Islet precursor cell (in vitro differentiated cells): Measurements from ENCODE around the gene KRTAP13-1.
A peak's percentile ranks its signal among the peaks of the same experiment; 100 is the strongest.

ENCODE experiments used
- DNase-seq: peaks from one replicate; pipeline ENCODE4 v3.0.0-alpha.2; 2018

KRTAP13-1 gene, protein sequence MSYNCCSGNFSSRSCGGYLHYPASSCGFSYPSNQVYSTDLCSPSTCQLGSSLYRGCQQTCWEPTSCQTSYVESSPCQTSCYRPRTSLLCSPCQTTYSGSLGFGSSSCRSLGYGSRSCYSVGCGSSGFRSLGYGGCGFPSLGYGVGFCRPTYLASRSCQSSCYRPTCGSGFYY

DNA sequence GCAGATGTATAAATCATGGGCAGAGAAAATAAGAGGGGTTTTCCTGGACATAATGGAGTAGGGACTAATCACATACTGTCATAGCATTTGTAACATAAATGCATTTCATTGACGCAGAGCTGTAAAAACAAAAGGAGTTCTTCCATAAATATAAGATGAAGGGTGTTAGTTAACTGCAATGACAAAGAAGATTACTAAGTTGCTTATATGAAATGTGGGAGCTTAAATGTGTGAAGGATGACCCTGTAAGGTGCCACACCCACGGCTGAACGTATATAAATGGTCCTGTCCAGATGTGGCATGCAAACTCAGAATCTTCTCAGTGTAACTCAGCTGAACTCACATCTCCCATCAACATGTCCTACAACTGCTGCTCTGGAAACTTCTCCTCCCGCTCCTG is at the start of gene KRTAP13-1:
KRTAP13-1 (plus strand) TSS at position 301 of the 400 bp plus-strand sequence; CDS start at position 357, 56 bp downstream.
- DNase-seq, result no peak

DNA sequence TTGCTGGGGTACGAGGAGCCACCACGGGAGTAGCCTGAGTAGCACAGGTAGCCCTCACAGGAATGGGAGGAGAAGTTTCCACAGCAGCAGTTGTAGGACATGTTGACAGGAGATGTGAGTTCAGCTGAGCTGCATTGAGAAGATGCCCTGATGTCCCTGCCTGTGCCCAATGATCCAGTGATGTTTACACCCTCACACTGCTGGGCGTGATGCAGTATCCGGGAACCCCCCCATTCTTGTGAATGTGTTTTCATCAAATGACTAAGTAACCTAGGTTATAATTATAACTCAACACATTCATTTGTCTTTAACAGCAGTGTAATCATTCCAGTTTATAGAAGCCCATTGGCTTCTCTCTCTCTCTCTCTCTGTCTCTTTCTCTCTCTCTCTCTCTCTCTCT is 47.3 kb upstream of the KRTAP13-1 start, which contains the start of gene KRTAP23-1:
KRTAP23-1 (minus strand) TSS at position 101 of the 400 bp plus-strand sequence; CDS start at position 101, 0 bp downstream.
- DNase-seq, result no peak

DNA sequence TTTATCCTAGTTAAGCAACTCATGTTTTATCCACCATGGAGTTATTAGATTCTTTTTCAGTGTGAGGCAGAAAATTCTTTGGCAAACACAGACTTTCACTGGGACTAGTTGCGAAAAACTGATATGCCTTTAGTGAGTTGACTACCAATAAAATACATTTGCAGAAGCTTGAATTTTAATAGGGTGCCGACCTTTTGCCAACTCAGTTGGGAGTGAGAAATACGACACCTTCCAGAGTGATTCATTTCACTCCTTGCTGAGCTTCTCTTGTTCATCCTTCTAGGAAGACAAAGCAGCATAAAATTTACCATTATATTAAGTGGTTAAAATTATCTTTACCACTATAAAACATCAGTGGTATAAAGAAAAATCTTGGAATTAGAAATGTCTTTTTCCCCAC is 46.3 kb upstream of the KRTAP13-1 start:
- no peak for DNase-seq

DNA sequence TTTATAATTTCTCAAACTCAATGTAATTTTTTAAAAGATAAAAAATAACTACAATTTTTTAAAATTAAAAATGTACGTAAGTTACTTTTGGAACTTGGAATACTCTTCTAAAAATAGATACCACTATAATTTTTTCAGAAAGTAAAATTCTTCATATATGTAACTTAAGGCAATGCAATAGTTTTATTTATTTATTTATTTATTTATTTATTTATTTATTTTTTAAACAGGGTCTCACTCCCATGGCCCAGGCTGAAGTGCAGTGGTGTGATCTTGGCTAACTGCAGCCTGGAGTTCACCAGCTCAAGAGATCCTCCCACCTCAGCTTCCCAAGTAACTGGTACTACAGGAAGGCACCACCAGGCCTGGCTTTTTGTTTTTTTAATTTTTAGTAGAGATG is 44.3 kb upstream of the KRTAP13-1 start:
- DNase-seq, result no peak

DNA sequence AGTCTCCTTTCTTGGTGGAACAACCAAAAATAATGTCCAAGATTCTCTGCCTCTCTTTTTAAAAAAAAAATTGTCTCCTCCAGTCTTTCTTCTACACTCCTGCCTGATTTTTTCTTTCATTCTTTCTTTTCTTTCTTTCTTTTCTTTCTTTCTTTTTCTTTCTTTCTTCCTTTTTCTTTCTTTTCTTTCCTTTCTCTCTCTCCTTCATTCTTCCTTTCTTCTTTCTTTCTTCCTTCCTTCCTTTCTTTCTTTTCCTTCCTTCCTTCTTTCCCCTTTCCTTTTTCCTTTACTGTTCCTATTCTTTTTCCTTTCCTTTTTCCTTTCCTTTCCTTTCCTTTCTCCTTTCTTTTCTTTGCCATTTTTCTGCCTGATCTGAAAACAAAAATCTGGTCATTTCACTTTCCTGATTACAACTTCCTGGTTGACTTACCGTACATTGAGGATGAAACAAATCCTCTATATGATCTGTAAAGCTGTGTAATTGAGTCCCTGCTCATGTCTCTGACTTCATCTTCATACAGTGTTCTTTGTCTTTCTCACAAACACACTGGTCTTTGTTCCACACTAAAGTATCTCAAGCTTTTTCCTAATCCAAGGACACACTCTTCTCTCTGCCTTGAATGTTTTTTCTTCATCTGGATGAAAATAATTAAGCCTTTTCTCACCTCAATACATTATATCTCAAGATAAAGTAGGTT is 41.4 kb upstream of the KRTAP13-1 start:
- DNase-seq, result no peak

DNA sequence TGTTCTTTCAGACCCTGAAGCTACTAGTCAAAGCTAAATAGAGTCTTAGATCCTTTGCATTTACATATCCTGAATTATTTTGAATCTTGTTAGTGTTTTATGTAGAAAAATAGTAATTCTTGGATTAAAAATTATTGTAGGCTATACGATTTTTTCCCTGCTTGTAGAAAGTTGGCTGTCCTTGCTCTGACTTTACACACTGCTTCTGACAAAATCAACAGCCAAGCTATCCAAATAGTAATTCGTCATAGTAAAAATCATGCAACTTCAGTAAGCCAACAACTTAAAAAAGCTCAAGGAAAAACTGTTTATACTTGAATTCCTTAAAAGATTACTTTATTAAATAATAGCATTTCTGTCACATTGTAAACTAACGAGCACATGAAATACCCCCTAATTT is 39.9 kb upstream of the KRTAP13-1 start:
- DNase-seq, result no peak

DNA sequence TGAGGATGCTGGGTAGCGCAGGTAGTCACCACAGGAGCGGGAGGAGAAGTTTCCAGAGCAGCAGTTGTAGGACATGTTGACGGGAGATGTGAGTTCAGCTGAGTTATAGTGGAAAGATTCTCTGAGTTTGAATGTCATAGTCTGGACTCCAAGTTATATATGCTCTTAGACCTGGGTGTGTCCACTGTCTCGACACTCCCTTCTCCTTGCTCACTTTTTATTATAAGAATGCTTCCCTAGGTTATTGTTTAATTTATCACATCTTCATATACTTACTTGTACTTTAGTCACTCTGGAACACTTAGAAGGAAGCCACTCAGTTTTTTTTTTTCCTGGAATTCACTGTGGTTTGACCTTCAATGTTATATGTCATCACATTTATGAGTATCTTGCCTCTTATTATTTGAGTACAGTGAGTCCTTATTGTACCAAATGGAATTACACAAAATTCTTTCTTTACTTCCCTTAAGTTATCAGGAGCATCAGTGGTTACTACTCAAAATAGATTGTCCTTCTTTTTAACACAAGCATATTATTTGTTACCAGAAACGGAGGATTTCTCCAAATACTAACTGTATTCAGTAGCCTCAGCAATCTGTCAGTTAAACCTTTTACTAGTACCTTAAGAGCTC is 23.6 kb upstream of the KRTAP13-1 start, which contains the start of gene KRTAP13-2:
KRTAP13-2 (minus strand) TSS at position 133 of the 632 bp plus-strand sequence; CDS start at position 75, 58 bp downstream.
- DNase-seq, result no peak

DNA sequence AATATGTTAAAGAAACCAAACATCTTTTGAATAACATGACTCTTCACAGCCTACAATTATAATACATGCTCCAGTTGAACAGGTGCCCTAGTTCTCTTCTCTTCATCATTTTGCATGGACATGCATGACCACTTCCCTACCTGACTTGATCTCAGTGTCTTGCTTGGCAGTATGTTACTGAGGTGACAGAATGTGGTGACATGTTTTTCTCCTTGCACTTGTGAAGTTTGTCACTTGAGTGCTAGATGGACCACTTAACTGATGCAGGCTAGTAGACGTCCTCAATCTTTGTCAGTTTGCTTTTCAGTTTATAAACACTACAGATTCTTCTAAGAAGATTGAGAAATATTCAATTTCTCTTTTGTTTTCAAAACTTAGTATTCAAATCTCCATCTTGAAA is 13.6 kb upstream of the KRTAP13-1 start:
- DNase-seq, result no peak

DNA sequence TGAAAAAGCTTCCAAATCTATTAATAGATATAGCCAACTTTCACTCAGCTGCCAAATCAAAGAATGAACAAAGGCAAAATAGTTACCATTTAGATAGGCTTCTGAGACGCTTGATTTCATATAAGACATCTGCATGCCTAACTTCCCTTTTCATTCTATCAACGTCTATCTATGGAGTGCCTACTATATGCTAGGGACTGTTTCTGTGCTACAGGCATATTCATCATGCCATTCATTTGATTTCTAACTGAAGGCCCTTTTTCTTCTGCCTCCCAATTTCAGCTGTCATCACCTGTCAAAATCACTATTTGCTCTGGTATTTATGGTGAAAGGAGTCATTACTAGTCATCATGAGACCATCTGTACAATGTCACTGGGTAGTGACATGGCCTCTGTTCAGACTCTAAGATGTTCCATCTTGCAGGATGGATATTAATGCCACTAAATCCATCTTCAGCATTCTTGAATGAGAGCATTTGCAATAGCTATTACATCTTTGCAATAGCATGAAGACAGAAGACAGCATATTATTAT is 4.3 kb upstream of the KRTAP13-1 start:
- DNase-seq, result no peak

DNA sequence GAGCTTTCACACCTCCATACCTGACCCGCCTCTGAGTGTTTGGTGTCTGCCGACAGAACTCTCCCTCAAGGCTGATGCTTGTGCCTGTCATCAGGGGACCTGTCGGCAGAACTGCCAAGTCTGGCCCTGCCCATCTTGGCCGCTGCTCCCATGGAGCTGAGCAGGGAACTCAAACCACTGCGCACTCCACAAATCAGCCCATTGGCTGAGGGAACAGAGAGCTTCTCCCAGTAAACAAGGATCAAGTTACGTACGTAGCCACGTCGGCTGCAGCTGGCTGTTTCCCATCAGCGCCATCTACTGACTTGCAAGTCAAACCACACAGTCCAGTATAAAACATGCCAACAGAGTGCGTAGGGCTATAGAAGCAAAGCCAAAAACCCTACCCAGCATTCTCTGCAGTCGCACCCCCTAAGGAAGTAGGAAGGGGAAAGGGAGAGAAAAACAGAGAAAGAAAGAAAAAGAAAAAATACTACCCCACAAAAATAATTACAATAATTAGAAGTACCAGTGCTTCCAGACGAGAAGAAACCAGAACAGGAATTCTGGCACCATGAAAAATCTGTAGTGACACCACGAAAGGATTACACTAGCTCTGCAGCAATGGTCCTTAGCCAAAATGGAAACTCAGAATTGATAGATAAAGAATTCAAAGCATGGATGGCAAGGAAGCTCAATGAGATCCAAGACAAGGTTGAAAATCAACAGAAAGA is 13.1 kb downstream of the KRTAP13-1 start:
- peak; percentile 98 for DNase-seq

DNA sequence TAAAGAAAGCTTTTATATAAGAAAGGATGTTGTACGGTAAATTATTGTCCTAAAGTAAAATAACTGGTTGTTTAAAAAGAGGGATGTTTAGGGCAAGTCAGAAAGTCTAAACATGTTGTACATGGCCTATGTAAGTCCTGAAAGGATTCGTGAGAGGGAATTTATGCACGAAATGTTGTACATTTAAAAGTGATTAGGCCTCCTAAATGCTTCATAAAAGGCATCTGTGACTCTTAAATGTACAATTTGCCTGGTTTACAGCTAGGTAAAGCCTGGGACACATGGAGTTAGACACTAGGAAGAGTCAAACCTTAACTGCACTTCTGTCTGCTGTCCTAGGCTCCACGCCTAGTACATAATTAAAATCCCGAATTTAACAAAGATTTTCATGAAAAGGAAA is 20.2 kb downstream of the KRTAP13-1 start:
- no peak for DNase-seq

DNA sequence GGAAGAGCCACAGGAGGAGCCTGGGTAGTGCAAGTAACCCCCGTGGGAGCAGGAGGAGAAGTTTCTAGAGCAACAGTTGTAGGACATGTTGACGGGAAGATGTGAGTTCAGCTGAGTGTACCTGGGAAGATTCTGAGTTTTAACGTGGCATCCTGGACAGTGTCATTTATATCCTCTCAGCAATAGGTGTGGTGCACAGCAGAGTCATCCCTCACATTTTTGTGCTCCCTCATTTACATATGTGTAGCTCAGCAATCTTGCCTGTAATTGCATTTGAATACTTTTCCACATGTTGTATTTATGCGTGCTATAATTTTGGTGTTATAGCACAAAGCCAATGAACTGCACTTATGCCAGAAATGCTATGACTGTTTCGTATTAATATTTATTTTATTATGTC is 30.0 kb downstream of the KRTAP13-1 start, which contains the start of gene KRTAP13-3:
KRTAP13-3 (minus strand) TSS at position 101 of the 400 bp plus-strand sequence; CDS start at position 87, 14 bp downstream.
- no peak for DNase-seq

DNA sequence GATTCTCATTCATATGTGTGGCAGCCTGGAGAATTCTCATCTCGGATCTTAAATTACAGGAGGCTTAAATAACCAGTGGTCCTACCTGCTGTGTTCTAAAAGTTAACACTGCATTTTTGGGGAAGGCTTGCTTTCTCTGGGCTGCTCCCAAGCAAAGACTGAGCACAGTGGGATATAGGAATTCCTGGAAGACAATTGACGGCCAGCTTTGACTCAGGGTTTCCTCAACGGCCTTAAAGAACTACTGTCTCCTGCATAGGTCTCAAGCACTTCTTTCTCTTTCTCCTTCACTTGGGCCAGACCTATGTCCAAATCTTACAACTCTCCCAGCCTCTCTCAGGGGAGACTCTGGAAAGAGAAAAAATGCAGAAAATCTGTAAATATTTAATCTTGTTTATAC is 30.9 kb downstream of the KRTAP13-1 start:
- no peak for DNase-seq

DNA sequence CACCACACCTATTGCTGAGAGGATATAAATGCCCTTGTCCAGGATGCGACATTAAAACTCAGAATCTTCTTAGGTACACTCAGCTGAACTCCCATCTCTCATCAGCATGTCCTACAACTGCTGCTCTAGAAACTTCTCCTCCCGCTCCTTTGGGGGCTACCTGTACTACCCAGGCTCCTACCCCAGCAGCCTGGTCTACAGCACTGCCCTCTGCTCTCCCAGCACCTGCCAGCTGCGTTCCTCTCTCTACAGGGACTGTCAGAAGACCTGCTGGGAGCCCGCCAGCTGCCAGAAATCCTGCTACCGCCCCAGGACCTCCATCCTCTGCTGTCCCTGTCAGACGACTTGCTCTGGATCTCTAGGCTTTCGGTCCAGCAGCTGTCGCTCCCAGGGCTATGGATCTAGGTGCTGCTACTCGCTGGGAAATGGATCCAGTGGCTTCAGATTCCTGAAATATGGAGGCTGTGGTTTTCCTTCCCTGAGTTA is 34.4 kb downstream of the KRTAP13-1 start, which contains the start of gene KRTAP13-4:
KRTAP13-4 (plus strand) TSS at position 51 of the 486 bp plus-strand sequence; CDS start at position 107, 56 bp downstream.
- no peak for DNase-seq

DNA sequence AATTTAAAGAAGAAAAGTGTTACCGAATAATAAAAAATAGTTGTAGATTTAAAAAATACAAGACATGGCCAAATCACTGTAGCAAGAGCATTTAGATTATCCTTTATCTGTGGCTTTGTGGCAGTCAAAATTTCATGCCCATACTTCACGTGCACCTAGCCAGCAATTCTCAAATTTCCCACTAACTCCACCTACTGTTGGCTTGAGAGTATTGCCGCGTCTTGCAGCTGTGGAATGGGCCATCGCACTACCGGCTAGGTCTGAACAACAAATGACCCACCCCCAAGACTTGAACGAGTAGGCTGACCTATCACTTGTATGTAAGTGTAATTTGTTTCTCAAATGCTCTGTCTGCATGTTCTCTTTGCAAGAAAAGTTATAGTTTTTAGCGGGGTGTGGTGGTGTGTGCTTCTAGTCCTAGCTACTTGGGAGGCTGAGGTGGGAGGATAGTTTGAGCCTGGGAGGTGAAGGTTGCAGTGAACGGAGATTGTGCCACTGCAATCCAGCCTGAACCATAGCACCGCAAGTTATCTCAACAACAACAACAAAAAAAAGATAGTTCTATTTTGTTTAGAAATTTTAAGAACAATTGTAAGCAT is 38.3 kb downstream of the KRTAP13-1 start:
- DNase-seq, result peak; percentile 79

DNA sequence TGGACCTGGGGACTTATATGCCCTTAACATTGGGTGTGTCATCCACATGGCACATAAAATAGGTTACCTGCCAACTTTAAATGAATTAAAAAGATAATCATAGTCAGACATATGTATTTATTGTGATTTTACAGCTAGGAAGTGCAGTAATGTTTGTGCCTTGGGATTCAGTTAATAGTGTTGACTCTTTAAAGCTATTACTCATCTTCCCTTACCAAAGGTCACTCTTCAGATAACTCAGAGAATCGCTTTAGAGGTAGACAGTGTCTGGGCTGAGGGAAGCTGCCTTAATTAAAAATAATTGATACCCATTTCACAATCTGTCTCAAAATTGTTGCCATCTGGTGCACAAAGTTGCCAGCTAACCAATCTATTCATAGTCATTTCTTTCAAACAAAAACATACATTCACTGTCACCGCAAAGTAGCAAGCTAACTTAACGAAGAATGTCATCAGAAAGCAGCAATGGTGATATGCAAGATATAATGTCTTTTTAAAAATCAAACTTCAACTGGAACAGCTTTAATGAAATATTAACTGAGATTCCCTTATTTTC is 41.3 kb downstream of the KRTAP13-1 start:
- no peak for DNase-seq

DNA sequence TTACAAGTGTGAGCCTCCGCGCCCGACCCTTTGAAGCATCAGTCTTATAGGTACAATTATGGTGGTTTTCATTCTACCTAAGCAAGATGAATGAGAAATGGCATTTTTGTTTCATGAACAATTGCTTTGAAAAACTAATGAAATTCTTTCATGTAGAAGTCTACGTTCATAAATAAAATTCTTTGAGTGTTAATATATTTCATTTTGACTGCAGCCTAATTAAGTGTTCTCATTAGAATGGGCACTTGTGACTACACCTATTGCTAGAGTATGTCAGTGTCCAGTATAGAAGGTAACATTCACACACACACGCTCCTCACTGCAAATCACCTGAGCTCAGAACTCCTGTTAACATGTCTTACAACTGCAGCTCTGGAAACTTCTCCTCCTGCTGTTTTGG is 44.1 kb downstream of the KRTAP13-1 start, which contains the start of gene KRTAP15-1:
KRTAP15-1 (plus strand) TSS at position 301 of the 400 bp plus-strand sequence; CDS start at position 354, 53 bp downstream.
- DNase-seq, result no peak

DNA sequence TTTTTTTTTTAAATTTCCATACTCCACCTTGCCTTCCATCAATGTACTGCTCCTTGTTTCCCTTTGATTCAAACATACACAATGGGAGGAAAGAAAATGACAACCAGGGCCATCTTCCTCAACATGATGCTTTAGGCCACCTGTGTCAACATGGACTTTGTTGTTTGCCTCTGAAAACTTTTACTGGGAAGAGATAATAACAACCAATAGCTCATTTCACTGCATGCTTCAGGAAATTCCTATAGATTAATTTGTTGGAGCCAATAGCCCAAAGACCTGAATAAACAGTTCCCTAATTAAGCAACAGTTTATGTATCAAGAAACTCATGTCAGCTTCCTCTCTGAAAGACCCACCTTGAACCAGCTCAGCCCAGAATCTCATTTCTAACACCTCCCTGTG is 47.4 kb downstream of the KRTAP13-1 start:
- DNase-seq, result no peak

DNA sequence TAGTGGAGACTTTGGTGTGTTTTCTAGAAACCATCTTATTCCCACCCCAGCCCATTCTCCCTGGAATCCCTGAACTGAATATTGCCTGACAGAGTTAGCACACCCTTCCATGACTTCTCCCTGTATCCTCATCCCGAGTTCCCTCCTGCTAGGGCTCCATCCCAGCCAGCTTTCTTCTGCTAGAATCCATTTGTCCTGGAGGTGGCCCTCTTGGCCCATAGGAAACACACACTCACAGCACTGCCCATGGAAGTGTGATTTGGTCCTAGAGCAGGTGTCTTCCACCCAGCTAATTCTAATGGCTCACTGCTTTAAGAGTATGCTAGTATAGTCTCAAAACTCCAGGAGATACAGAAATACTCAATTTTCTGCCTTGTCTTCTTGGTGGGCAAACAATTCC is 48.4 kb downstream of the KRTAP13-1 start:
- DNase-seq, result no peak
